Thymus (tissue), 11 donors: ENCODE measurements around the gene CDH8. TPM values are rescaled to one million over a fixed set of nuclear protein-coding genes. Genes with fewer than 3 reads are reported as not detected.

Source experiments
- DNase-seq, 9 donors: peaks; one replicate each; pipeline ENCODE4 v3.0.0-alpha.2; 2013; ENCODE audit warnings: low spot score in 9 of 9, low read depth in 6 of 9, missing footprints in 1 of 9
- H3K27ac ChIP-seq, 2 donors: one replicate each; pipeline ENCODE4 v1.5.1; 2013; ENCODE audit warnings: control low read depth in 1 of 2, low read depth in 1 of 2, low read length in 1 of 2, mild to moderate bottlenecking in 1 of 2, moderate library complexity in 1 of 2
- H3K27me3 ChIP-seq, 2 donors: one replicate each; pipeline ENCODE4 v1.5.1; 2013; ENCODE audit warnings: low read length in 1 of 2; ENCODE audit not compliant: control insufficient read depth in 2 of 2, insufficient read depth in 1 of 2
- H3K36me3 ChIP-seq, 2 donors: one replicate each; pipeline ENCODE4 v1.5.1; 2013; ENCODE audit warnings: low read length in 1 of 2, mild to moderate bottlenecking in 1 of 2, moderate library complexity in 1 of 2; ENCODE audit not compliant: control insufficient read depth in 2 of 2, insufficient read depth in 2 of 2
- H3K4me1 ChIP-seq, 2 donors: one replicate each; pipeline ENCODE4 v1.5.1; 2013; ENCODE audit warnings: low read length in 2 of 2; ENCODE audit not compliant: control insufficient read depth in 2 of 2, insufficient read depth in 2 of 2
- H3K4me3 ChIP-seq, 2 donors: one replicate each; pipeline ENCODE4 v1.5.1; 2013; ENCODE audit warnings: low read length in 2 of 2, control low read depth in 1 of 2, mild to moderate bottlenecking in 1 of 2
- H3K9me3 ChIP-seq, 2 donors: one replicate each; pipeline ENCODE4 v1.5.1; 2013; ENCODE audit warnings: low read length in 1 of 2, mild to moderate bottlenecking in 1 of 2; ENCODE audit not compliant: control insufficient read depth in 2 of 2, insufficient read depth in 1 of 2
- WGBS: extraction: QIAGEN DNeasy Blood & Tissue Kit; methylation state at CpG from one replicate; pipeline ENCODE4 v1.1.7; 2013; 5-methylcytosine and 5-hydroxymethylcytosine counted together
- polyA plus RNA-seq: library from polyadenylated mRNA; stranded (reverse); fragments of 200-250 nt; gene quantifications from one replicate; pipeline ENCODE4 v1.2.3, GENCODE V29; 2013
- total RNA-seq: library from RNA; stranded (reverse); fragments of 120-200 nt; gene quantifications from one replicate; pipeline ENCODE4 v1.2.4, GENCODE V29; 2013
- donor health status: healthy.

CDH8 gene
- total and polyA plus RNA-seq, 2 donors: 0.32 to 0.61 TPM

DNA sequence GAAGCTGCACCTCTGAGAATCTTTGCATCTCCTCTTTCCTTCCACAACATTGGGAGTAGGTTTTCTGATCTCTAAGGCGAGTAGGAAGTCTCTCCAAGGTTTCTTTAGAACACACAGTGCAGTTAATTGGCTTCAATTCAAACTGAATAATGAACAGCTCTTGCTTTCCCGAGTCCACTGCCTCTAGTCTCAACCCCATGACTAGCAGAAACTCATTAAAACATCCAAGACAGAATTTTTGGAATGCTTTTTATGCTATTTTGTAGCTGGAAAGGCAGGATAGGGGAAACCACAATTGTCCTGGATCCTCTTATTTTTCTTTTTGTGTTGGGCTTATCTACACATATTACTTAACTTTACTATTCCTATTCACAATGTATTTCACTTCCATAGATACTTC lies 206.6 kb downstream of the CDH8 start:
- Histone ChIP-seq H3K36me3 (no peaks in the 10 kb centered on the region), H3K4me3 (no peak overlapping the region), H3K4me1 (no peaks in the 10 kb centered on the region), H3K9me3 (no peaks in the 10 kb centered on the region), H3K27me3 (no peaks in the 10 kb centered on the region), H3K27ac (no peak overlapping the region)
- DNase-seq: no peak
- WGBS: 59% methylated on average over 2 of the region's 2 CpGs

DNA sequence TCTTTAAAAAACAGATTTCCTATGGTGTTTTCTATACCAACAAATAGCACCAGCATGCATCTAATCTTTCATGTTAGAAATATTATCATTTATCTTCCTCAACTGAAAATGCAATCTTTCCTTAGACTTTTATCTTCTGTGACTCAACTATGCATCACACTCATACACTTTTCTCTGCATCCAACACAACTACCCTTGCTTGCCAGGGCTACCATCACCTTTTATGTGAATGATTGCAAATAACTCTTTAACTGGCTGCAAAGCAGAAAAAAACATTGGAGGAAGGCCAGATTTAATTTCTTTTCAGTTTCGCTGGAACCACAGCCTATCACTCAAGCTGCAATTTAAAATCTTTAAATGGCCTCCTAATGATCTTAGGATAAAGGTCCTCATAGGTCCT lies 212.9 kb downstream of the CDH8 start:
- no peaks in the 10 kb centered on the region for H3K9me3 ChIP-seq
- H3K27me3 ChIP-seq: no peaks in the 10 kb centered on the region
- H3K4me3 ChIP-seq: no peak overlapping the region
- DNase-seq: no peak
- no peaks in the 10 kb centered on the region for H3K4me1 ChIP-seq
- no peak overlapping the region for H3K27ac ChIP-seq
- no peaks in the 10 kb centered on the region for H3K36me3 ChIP-seq
- 93% methylated on average over 1 of the region's 1 CpG for WGBS

DNA sequence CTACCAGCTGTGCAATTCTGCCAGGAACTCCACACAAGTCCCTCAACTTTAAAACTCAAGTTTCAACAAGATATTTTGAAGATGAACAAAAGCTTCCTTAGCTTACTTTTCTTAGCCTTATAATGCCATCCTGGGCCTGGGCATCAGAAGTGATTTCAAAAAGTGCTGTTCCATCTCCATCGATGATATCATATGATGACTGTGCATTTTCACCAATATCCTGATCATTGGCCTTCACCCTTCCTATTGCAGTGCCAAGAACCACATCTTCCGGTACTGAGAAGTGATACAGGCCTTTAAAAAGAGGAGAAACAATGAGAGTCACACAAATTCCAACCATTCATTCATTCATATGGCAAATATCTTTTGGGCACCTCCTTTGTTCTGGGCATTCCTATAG lies 215.4 kb downstream of the CDH8 start:
- Histone ChIP-seq H3K36me3 (no peaks in the 10 kb centered on the region), H3K9me3 (no peaks in the 10 kb centered on the region), H3K27me3 (no peaks in the 10 kb centered on the region), H3K4me3 (no peak overlapping the region), H3K27ac (no peak overlapping the region), H3K4me1 (no peaks in the 10 kb centered on the region)
- 92% methylated on average over 2 of the region's 2 CpGs for WGBS
- no peak for DNase-seq

- DNase-seq: no peak
- Histone ChIP-seq H3K4me3 (no peak overlapping the region), H3K9me3 (no peaks in the 10 kb centered on the region), H3K27me3 (no peaks in the 10 kb centered on the region), H3K36me3 (no peaks in the 10 kb centered on the region), H3K4me1 (no peaks in the 10 kb centered on the region), H3K27ac (no peak overlapping the region)
Observed at GRCh38 chr16:61820398-61820797, 215.8 kb downstream of the CDH8 start.

GRCh38 chr16:61818850-61819249 lies 217.4 kb downstream of the CDH8 start:
- Histone ChIP-seq H3K27me3 (no peaks in the 10 kb centered on the region), H3K36me3 (no peaks in the 10 kb centered on the region), H3K4me3 (no peak overlapping the region), H3K4me1 (no peaks in the 10 kb centered on the region), H3K27ac (no peak overlapping the region), H3K9me3 (no peaks in the 10 kb centered on the region)
- 96% methylated on average over 1 of the region's 1 CpG for WGBS
- no peak for DNase-seq

- no peak overlapping the region for H3K27ac ChIP-seq
- H3K36me3 ChIP-seq: no peaks in the 10 kb centered on the region
- no peak for DNase-seq
- 92% methylated on average over 8 of the region's 8 CpGs for WGBS
- H3K27me3 ChIP-seq: no peaks in the 10 kb centered on the region
- H3K9me3 ChIP-seq: no peaks in the 10 kb centered on the region
- H3K4me1 ChIP-seq: no peaks in the 10 kb centered on the region
- H3K4me3 ChIP-seq: no peak overlapping the region
Observed at GRCh38 chr16:61817583-61818278, 218.5 kb downstream of the CDH8 start.

DNA sequence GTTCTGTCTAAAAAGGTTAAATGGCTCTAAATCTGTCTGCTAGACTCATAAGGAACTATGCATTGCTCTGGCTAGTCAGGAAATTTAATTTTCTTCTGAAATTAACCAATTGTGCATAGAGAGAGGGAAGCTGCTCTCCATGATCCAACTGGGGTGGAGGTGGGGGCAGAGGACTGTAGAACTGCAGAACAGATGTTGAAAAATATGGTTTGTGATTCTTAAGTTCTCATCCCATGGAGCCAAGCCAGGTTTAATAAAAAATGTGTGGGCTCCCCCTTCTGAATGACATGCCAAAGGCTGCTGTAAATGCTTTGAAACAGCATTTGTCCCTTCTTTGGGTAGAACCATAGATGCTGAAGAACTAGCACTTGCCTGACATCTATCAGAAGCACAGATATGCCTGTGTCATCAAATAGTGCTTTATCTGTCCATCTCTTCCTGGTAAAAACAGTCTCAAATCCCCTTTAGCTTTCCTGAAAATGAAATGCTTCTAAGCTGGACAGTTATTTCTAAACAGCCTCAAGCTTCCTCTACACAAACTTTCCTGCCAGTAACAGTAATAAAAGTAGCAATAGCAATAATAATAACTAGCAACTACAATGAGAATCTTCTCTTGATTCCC lies 221.4 kb downstream of the CDH8 start:
- H3K4me1 ChIP-seq: no peaks in the 10 kb centered on the region
- no peak for DNase-seq
- no peaks in the 10 kb centered on the region for H3K27me3 ChIP-seq
- H3K27ac ChIP-seq: no peak overlapping the region
- H3K4me3 ChIP-seq: no peak overlapping the region
- H3K9me3 ChIP-seq: no peaks in the 10 kb centered on the region
- H3K36me3 ChIP-seq: no peaks in the 10 kb centered on the region

DNA sequence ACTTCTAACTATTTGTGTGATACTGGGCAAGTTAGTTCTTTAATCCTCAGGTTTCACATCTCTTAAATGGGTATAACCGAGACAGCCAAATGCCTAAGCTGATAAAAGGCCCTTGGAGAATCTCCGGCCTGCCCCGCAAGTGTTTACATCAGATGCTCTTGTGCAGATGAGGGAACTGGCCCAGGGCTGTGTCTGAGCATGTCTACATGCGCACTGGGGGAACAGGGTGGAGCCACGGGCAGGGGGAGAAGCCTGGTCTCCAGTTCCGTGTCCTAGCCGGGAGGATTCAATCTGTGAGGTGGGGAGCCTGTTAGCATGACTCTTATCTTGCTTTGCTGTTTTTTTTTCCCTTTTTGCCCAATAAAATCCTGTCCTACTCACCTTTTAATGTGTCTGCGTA lies 222.9 kb downstream of the CDH8 start:
- no peaks in the 10 kb centered on the region for H3K27me3 ChIP-seq
- no peaks in the 10 kb centered on the region for H3K9me3 ChIP-seq
- no peak overlapping the region for H3K4me3 ChIP-seq
- DNase-seq: no peak
- H3K4me1 ChIP-seq: no peaks in the 10 kb centered on the region
- H3K27ac ChIP-seq: no peak overlapping the region
- WGBS: 93% methylated on average over 8 of the region's 8 CpGs
- H3K36me3 ChIP-seq: no peaks in the 10 kb centered on the region

GRCh38 chr16:61812251-61812650 lies 224.0 kb downstream of the CDH8 start:
- no peak for DNase-seq
- Histone ChIP-seq H3K4me1 (no peaks in the 10 kb centered on the region), H3K27me3 (no peaks in the 10 kb centered on the region), H3K27ac (no peak overlapping the region), H3K9me3 (no peaks in the 10 kb centered on the region), H3K36me3 (no peaks in the 10 kb centered on the region), H3K4me3 (no peak overlapping the region)
